HEK293 (cell line): ENCODE results near the gene JAKMIP1.

Source experiments
- CTCF ChIA-PET: fragments of 350-600 bp; formaldehyde crosslinking; extraction: SDS; loops from one replicate; lab custom pipeline; 2021; ENCODE audit warnings: antibody characterized with exemption; lab: Yijun Ruan, JAX
- POLR2A ChIA-PET: fragments of 300-600 bp; formaldehyde crosslinking; extraction: SDS; loops from one replicate; lab custom pipeline; 2020; ENCODE audit warnings: antibody characterized with exemption, inconsistent platforms; lab: Yijun Ruan, JAX
- H3K27ac ChIP-seq: fragments of 200-500 bp; sonication (Bioruptor generic); 2 replicates; pipeline ENCODE4 v1.5.1; 2014; ENCODE audit warnings: low read depth, low read length, control low read depth, inconsistent platforms; ENCODE audit errors: extremely low read depth
- H3K36me3 ChIP-seq, 2 experiments: fragments of 200-500 bp in 1 of 2; sonication (Bioruptor generic) in 1 of 2; 1 replicate in 1 of 2; 2 replicates in 1 of 2; pipeline ENCODE4 v1.5.1; 2014 to 2017; ENCODE audit warnings: inconsistent platforms in 2 of 2, low read length in 2 of 2; ENCODE audit not compliant: control insufficient read depth in 2 of 2, insufficient read depth in 1 of 2
- H3K4me1 ChIP-seq: fragments of 200-500 bp; sonication (Bioruptor generic); 2 replicates; pipeline ENCODE4 v1.5.1; 2014; ENCODE audit warnings: mild to moderate bottlenecking, low read length, inconsistent platforms; ENCODE audit not compliant: control insufficient read depth, insufficient read depth
- H3K4me3 ChIP-seq: 2 replicates; pipeline ENCODE4 v1.5.1; 2011; ENCODE audit warnings: low read depth, mild to moderate bottlenecking, control low read depth, low read length, moderate library complexity
- H3K9me3 ChIP-seq: fragments of 200-500 bp; sonication (Bioruptor generic); 2 replicates; pipeline ENCODE4 v1.5.1; 2014; ENCODE audit warnings: low read depth, low read length, inconsistent platforms; ENCODE audit not compliant: control insufficient read depth, insufficient read depth
- ZBTB48 ChIP-seq: fragments of 450-650 bp; formaldehyde crosslinking; IDR thresholded peaks from 2 replicates; pipeline ENCODE4 v1.5.1; 2016; ENCODE audit warnings: missing biosample characterization, missing genetic modification characterization
- ZNF202 ChIP-seq: fragments of 450-650 bp; formaldehyde crosslinking; IDR thresholded peaks from 2 replicates; pipeline ENCODE4 v1.5.1; 2016; ENCODE audit warnings: missing biosample characterization, missing genetic modification characterization, borderline replicate concordance
- ZNF544 ChIP-seq: fragments of 450-650 bp; formaldehyde crosslinking; IDR thresholded peaks from 2 replicates; pipeline ENCODE4 v1.5.0; 2017; ENCODE audit warnings: missing biosample characterization, missing genetic modification characterization
- ZNF707 ChIP-seq: fragments of 450-650 bp; formaldehyde crosslinking; IDR thresholded peaks from 2 replicates; pipeline ENCODE4 v1.5.1; 2016; ENCODE audit warnings: missing biosample characterization, missing genetic modification characterization
- TF ChIP-seq, protein P1 (sequence below): fragments of 450-650 bp; formaldehyde crosslinking; IDR thresholded peaks from 2 replicates; pipeline ENCODE4 v1.5.1; 2017; ENCODE audit warnings: missing biosample characterization, missing genetic modification characterization
- TF ChIP-seq, protein P2 (sequence below): fragments of 450-650 bp; formaldehyde crosslinking; IDR thresholded peaks from 2 replicates; pipeline ENCODE4 v1.5.1; 2016; ENCODE audit warnings: missing biosample characterization, missing genetic modification characterization
- TF ChIP-seq, protein P3 (sequence below): fragments of 450-650 bp; formaldehyde crosslinking; IDR thresholded peaks from 2 replicates; pipeline ENCODE4 v1.5.1; 2016; ENCODE audit warnings: missing biosample characterization, missing genetic modification characterization
- TF ChIP-seq, protein P4 (sequence below): fragments of 450-650 bp; IDR thresholded peaks from 2 replicates; pipeline ENCODE4 v1.5.1; 2018; ENCODE audit warnings: missing biosample characterization, missing genetic modification characterization
- TF ChIP-seq, protein P5 (sequence below): fragments of 450-650 bp; formaldehyde crosslinking; conservative IDR thresholded peaks from 2 replicates; pipeline ENCODE4 v1.5.1; 2016; ENCODE audit warnings: low read depth, missing biosample characterization, missing genetic modification characterization
- TF ChIP-seq, protein P6 (sequence below): fragments of 450-650 bp; formaldehyde crosslinking; IDR thresholded peaks from 2 replicates; pipeline ENCODE4 v1.5.1; 2016; ENCODE audit warnings: missing biosample characterization, missing genetic modification characterization
- TF ChIP-seq, protein P7 (sequence below): fragments of 450-650 bp; formaldehyde crosslinking; IDR thresholded peaks from 2 replicates; pipeline ENCODE4 v1.5.0; 2017; ENCODE audit warnings: missing biosample characterization, missing genetic modification characterization, borderline replicate concordance
- TF ChIP-seq, protein P8 (sequence below): fragments of 450-650 bp; formaldehyde crosslinking; IDR thresholded peaks from 2 replicates; pipeline ENCODE4 v1.5.1; 2016; ENCODE audit warnings: missing biosample characterization, missing genetic modification characterization

The JAKMIP1 gene

DNA sequence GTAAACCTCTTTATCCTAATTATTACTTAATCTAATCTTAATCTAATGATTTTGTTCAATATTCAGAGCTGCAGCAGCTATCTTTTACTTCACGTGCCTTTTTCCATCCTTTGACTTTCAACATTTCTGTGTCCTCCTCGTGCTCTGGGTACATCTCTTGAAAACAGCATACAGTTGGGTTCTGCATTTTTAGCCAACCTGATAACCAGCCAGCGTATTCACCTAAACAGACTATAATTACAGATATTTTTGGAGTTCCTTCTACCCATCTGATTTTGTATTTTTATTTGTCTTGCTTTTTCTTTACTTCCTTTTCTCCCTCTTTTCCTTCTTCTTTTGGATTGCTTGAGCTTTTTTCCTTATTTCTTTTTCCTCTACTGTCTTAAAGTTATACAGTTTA, 16.2 kb upstream of the JAKMIP1 start (continued):
- TF ChIP-seq, protein P1, sequence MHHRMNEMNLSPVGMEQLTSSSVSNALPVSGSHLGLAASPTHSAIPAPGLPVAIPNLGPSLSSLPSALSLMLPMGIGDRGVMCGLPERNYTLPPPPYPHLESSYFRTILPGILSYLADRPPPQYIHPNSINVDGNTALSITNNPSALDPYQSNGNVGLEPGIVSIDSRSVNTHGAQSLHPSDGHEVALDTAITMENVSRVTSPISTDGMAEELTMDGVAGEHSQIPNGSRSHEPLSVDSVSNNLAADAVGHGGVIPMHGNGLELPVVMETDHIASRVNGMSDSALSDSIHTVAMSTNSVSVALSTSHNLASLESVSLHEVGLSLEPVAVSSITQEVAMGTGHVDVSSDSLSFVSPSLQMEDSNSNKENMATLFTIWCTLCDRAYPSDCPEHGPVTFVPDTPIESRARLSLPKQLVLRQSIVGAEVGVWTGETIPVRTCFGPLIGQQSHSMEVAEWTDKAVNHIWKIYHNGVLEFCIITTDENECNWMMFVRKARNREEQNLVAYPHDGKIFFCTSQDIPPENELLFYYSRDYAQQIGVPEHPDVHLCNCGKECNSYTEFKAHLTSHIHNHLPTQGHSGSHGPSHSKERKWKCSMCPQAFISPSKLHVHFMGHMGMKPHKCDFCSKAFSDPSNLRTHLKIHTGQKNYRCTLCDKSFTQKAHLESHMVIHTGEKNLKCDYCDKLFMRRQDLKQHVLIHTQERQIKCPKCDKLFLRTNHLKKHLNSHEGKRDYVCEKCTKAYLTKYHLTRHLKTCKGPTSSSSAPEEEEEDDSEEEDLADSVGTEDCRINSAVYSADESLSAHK (tag by site-specific recombination) = no peak
- TF ChIP-seq, protein P2, sequence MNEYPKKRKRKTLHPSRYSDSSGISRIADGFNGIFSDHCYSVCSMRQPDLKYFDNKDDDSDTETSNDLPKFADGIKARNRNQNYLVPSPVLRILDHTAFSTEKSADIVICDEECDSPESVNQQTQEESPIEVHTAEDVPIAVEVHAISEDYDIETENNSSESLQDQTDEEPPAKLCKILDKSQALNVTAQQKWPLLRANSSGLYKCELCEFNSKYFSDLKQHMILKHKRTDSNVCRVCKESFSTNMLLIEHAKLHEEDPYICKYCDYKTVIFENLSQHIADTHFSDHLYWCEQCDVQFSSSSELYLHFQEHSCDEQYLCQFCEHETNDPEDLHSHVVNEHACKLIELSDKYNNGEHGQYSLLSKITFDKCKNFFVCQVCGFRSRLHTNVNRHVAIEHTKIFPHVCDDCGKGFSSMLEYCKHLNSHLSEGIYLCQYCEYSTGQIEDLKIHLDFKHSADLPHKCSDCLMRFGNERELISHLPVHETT (tag by site-specific recombination) = no peak
- TF ChIP-seq ZNF202 (tag by site-specific recombination) (no peak), ZBTB48 (tag by site-specific recombination) (no peak), ZNF707 (tag by site-specific recombination) (no peak)
- TF ChIP-seq, protein P3, sequence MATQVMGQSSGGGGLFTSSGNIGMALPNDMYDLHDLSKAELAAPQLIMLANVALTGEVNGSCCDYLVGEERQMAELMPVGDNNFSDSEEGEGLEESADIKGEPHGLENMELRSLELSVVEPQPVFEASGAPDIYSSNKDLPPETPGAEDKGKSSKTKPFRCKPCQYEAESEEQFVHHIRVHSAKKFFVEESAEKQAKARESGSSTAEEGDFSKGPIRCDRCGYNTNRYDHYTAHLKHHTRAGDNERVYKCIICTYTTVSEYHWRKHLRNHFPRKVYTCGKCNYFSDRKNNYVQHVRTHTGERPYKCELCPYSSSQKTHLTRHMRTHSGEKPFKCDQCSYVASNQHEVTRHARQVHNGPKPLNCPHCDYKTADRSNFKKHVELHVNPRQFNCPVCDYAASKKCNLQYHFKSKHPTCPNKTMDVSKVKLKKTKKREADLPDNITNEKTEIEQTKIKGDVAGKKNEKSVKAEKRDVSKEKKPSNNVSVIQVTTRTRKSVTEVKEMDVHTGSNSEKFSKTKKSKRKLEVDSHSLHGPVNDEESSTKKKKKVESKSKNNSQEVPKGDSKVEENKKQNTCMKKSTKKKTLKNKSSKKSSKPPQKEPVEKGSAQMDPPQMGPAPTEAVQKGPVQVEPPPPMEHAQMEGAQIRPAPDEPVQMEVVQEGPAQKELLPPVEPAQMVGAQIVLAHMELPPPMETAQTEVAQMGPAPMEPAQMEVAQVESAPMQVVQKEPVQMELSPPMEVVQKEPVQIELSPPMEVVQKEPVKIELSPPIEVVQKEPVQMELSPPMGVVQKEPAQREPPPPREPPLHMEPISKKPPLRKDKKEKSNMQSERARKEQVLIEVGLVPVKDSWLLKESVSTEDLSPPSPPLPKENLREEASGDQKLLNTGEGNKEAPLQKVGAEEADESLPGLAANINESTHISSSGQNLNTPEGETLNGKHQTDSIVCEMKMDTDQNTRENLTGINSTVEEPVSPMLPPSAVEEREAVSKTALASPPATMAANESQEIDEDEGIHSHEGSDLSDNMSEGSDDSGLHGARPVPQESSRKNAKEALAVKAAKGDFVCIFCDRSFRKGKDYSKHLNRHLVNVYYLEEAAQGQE (tag by site-specific recombination) = no peak
- TF ChIP-seq, protein P4, sequence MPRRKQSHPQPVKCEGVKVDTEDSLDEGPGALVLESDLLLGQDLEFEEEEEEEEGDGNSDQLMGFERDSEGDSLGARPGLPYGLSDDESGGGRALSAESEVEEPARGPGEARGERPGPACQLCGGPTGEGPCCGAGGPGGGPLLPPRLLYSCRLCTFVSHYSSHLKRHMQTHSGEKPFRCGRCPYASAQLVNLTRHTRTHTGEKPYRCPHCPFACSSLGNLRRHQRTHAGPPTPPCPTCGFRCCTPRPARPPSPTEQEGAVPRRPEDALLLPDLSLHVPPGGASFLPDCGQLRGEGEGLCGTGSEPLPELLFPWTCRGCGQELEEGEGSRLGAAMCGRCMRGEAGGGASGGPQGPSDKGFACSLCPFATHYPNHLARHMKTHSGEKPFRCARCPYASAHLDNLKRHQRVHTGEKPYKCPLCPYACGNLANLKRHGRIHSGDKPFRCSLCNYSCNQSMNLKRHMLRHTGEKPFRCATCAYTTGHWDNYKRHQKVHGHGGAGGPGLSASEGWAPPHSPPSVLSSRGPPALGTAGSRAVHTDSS (tag by site-specific recombination) = no peak

DNA sequence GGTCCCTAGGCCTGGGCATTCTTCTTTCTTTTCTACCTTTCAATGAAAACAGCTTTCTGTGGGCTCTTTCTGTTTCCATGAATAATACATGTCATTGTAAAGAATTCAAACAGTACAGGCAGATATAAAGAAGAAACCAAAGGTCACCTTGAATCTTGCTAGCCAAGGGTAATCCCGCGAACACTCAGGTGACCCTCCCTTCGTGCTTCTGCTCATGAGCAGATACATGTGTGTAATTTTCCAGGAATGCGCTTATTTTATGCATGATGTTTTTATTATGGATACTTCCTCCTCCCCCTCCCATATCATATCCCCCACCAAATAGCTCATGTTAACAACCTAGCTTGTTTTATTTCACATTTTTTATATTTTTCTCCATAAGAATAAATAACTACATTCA, 9.6 kb upstream of the JAKMIP1 start:
- no peaks in the 10 kb centered on the region for H3K9me3 ChIP-seq
- TF ChIP-seq, protein P5, sequence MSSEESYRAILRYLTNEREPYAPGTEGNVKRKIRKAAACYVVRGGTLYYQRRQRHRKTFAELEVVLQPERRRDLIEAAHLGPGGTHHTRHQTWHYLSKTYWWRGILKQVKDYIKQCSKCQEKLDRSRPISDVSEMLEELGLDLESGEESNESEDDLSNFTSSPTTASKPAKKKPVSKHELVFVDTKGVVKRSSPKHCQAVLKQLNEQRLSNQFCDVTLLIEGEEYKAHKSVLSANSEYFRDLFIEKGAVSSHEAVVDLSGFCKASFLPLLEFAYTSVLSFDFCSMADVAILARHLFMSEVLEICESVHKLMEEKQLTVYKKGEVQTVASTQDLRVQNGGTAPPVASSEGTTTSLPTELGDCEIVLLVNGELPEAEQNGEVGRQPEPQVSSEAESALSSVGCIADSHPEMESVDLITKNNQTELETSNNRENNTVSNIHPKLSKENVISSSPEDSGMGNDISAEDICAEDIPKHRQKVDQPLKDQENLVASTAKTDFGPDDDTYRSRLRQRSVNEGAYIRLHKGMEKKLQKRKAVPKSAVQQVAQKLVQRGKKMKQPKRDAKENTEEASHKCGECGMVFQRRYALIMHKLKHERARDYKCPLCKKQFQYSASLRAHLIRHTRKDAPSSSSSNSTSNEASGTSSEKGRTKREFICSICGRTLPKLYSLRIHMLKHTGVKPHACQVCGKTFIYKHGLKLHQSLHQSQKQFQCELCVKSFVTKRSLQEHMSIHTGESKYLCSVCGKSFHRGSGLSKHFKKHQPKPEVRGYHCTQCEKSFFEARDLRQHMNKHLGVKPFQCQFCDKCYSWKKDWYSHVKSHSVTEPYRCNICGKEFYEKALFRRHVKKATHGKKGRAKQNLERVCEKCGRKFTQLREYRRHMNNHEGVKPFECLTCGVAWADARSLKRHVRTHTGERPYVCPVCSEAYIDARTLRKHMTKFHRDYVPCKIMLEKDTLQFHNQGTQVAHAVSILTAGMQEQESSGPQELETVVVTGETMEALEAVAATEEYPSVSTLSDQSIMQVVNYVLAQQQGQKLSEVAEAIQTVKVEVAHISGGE (tag by site-specific recombination) = no peak
- TF ChIP-seq, protein P6, sequence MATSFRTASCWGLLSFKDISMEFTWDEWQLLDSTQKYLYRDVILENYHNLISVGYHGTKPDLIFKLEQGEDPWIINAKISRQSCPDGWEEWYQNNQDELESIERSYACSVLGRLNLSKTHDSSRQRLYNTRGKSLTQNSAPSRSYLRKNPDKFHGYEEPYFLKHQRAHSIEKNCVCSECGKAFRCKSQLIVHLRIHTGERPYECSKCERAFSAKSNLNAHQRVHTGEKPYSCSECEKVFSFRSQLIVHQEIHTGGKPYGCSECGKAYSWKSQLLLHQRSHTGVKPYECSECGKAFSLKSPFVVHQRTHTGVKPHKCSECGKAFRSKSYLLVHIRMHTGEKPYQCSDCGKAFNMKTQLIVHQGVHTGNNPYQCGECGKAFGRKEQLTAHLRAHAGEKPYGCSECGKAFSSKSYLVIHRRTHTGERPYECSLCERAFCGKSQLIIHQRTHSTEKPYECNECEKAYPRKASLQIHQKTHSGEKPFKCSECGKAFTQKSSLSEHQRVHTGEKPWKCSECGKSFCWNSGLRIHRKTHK (tag by site-specific recombination) = no peak
- TF ChIP-seq, protein P7, sequence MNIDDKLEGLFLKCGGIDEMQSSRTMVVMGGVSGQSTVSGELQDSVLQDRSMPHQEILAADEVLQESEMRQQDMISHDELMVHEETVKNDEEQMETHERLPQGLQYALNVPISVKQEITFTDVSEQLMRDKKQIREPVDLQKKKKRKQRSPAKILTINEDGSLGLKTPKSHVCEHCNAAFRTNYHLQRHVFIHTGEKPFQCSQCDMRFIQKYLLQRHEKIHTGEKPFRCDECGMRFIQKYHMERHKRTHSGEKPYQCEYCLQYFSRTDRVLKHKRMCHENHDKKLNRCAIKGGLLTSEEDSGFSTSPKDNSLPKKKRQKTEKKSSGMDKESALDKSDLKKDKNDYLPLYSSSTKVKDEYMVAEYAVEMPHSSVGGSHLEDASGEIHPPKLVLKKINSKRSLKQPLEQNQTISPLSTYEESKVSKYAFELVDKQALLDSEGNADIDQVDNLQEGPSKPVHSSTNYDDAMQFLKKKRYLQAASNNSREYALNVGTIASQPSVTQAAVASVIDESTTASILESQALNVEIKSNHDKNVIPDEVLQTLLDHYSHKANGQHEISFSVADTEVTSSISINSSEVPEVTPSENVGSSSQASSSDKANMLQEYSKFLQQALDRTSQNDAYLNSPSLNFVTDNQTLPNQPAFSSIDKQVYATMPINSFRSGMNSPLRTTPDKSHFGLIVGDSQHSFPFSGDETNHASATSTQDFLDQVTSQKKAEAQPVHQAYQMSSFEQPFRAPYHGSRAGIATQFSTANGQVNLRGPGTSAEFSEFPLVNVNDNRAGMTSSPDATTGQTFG (tag by site-specific recombination) = no peak
- TF ChIP-seq, protein P8, sequence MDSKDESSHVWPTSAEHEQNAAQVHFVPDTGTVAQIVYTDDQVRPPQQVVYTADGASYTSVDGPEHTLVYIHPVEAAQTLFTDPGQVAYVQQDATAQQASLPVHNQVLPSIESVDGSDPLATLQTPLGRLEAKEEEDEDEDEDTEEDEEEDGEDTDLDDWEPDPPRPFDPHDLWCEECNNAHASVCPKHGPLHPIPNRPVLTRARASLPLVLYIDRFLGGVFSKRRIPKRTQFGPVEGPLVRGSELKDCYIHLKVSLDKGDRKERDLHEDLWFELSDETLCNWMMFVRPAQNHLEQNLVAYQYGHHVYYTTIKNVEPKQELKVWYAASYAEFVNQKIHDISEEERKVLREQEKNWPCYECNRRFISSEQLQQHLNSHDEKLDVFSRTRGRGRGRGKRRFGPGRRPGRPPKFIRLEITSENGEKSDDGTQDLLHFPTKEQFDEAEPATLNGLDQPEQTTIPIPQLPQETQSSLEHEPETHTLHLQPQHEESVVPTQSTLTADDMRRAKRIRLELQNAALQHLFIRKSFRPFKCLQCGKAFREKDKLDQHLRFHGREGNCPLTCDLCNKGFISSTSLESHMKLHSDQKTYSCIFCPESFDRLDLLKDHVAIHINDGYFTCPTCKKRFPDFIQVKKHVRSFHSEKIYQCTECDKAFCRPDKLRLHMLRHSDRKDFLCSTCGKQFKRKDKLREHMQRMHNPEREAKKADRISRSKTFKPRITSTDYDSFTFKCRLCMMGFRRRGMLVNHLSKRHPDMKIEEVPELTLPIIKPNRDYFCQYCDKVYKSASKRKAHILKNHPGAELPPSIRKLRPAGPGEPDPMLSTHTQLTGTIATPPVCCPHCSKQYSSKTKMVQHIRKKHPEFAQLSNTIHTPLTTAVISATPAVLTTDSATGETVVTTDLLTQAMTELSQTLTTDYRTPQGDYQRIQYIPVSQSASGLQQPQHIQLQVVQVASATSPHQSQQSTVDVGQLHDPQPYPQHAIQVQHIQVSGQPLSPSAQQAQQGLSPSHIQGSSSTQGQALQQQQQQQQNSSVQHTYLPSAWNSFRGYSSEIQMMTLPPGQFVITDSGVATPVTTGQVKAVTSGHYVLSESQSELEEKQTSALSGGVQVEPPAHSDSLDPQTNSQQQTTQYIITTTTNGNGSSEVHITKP (tag by site-specific recombination) = no peak
- TF ChIP-seq ZNF544 = no peak
- POLR2A ChIA-PET = no interaction called here

More for the DNA sequence above, 9.6 kb upstream of the JAKMIP1 start:
- CTCF ChIA-PET = interaction anchor here (0.6 kb wide), 1 partner anchor 318 kb away, joined by 3 read pairs; no protein-coding TSS in a partner anchor
- no peaks in the 10 kb centered on the region for H3K4me1 ChIP-seq
- H3K4me3 ChIP-seq = no peak overlapping the region
- H3K36me3 ChIP-seq = no peaks in the 10 kb centered on the region
- H3K27ac ChIP-seq = no peak overlapping the region
